GM21515 (cell line): ENCODE data around the gene LTBP2.

Experiments used
- ATAC-seq: cut with Tn5 transposase; IDR thresholded peaks from one replicate; pipeline ENCODE4 v1.9.1; 2021; ENCODE audit not compliant: unreplicated experiment

The LTBP2 gene

DNA sequence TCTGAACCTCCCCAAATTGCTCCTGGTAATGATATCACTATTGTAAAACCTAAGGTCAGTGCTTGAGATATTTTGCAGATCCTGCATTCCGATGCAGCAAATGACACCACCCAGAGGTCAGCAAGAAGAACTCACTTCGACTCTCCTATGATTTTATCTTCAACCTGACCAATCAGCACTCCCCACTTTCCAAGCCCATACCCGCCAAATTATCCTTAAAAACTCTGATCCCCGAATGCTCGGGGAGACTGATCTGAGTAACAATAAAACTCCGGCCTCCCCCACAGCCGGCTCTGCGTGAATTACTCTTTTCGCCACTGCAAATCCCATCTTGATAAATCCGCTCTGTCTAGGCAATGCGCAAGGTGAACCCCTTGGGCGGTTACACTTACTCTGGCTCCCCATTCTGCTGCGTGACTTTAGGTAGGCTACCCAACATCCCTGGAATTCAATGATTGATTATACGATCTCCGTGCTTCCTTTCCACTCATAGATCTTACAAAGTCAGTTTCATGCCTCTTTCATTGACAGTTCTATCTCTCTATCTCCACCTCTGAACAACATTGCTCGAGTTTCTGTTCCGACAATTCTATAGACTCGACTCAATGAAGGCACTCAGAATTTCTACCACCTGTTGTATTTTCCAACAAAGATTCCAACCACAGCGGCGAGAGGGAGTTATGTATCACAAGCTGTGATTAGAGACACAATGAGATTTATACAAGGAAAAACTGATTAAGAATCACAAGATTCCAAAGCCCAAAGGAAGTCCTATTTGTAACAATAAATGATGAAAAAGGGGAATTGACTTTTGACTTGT, 119.9 kb downstream of the LTBP2 start:
- no peak for ATAC-seq

DNA sequence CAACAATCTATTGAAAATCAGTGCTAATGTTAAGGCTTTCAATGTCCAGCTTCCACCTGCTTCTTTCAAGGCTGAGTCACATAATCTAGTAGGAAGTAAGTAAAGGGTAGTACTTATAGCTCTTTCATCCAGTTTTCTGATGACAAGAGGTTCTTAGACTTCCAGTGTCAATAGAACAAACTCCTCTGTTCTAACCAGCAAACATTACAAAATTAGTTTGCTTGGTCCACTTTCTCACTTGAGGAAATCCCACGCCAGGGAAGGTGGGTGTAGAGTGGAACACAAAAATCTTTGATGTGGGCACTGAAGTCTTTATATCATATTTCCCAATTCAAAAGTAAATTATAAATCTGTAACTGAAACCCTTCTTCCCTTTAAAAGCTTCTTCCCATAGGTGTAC, 121.6 kb downstream of the LTBP2 start:
- no peak for ATAC-seq

DNA sequence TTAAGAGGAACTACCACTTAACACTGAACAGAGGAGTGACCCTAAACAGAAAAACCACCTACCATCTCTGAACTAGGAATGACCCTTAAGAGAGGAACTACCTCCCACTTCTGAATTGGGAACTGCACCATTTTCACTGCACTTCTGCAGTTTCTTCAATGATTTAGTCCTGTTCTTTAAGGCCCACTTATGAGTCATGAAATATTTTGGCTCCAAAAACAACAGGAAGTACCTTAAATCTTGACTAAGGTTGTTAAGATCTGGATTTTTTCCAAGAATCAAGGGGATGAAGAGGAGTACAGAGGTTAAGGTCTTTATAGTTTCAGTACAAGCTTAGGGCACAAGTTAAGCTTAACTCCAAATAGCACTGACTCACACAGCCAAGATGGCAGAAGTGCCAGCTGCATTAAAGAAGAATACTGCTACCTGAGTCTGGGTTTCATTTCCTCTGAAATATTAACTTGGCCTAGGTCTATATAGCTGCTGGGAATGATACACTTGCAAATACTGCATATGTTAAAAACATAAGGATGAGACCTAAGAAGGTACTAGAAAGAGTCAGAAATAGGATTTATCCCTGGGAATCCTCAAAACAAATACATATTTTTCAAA, 123.1 kb downstream of the LTBP2 start:
- ATAC-seq = no peak

DNA sequence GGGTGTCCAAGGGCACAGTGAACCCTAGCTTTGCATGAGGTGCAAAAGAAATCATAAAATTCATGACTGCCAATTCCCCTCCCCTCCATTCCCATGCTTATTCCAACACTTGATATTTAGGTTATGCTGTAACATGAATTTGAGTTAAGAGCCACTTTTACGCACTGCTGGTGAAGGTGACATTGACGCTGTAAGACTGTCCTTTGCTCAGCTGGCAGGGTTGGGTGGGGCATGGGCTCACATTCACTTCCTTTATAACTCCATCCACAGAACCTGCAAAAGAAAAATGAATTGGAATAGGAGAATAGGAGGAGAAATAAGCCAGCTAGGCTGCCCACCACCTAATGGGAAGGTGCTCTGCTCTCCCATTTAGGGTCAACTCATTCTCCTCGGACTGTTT, 125.9 kb downstream of the LTBP2 start:
- ATAC-seq = no peak

DNA sequence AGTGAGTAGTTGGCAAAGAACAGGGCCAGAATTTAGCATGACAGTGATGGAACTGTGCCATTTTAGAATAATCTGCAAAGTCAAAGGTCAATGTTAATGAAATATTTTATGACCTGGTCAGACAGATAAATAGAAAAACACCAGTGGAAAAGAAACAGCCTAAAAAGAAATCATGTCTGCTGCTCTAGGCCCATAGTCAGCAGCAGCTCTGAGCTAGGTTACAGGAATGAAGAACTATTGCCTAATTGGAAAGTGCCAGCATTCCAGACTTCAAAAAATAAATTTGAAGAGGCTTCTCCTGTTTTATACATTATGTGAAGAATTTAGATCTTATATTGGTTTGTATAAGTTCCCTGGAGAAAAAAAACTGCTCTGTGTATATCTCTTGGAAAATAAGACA, 128.7 kb downstream of the LTBP2 start:
- no peak for ATAC-seq

DNA sequence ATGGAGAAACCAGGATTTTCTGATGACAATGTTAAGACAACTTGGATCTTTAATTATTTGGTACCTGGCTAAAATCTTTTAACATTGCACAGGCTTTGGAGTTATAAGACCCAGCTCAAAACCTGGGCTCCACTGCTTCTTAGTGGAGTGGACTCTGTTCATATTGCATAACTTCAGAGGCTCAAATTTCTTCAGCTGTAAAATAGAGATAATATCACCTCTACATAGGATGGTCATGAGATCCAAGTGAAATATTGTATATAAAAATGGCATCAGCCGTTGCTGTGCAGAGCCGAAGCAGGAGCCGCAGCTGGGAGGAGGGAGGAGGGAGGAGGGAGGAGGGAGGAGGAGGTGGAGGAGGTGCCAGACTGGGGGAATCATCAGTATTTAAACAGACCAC, 129.5 kb downstream of the LTBP2 start:
- no peak for ATAC-seq

DNA sequence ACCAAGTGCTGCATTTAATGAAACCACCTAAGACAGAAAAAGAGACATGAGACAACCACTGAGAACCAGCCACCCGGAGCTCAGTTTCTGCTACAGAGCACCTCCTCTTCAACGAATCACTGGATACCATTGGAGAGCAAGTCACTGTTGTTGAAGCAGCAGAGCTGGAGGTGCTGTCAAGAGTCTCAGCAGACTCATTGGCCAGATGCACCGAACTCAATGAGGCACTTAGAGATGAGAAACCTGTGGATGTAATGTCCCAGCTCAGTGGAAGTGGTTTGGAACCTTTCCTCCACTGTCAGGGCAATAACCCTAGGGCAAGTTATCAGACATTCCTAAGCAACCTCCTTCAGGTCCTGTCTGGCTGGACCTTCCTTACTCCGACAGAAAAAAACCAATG, 132.0 kb downstream of the LTBP2 start:
- no peak for ATAC-seq

DNA sequence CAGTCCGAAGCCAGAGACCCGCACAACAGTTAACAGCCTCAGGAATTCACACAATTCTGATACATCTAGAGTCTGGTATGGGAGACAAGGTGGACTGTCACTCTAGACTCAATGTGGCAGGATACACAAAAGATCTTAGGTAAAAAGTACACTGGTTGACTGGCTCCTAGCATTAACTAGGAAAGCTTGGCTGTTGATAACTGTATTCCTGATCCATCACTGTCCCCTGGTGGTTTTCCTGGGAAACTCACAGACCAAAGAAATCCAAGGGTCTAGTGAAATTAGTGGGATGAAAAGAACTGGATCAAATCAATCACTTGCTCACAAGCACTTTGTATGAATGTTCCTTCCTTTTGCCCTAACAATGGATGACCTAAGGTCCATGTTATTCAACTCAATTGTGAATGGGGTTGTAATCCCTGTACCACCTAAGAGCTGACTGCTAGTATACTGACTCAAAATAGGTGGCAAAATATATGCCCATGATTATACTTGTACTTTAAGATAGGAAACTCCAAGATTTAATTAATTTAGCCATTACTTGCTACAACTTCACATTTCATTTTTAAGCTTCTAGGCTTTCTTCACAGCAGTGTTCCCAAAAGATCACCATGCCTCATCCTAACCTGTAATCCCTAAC, 132.9 kb downstream of the LTBP2 start:
- no peak for ATAC-seq

DNA sequence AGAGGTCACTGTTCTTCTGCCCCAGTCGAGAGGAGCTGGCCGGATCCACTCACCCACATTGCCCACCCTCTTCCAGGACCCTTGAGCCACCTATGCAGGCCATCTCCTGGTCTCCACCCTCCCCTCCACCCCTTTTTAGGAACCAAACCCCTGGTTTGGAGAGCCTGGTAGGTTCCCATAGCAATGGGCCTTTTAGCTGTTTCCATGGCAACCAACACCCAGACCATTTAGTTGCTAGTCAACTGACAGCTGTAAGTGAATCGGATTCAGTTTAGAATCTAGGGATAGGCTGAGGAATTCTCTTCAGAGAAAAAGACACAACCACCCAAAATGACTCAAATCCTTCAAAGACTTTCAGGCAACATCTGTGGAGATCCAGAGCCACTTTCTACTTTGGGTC, 135.4 kb downstream of the LTBP2 start:
- no peak for ATAC-seq

DNA sequence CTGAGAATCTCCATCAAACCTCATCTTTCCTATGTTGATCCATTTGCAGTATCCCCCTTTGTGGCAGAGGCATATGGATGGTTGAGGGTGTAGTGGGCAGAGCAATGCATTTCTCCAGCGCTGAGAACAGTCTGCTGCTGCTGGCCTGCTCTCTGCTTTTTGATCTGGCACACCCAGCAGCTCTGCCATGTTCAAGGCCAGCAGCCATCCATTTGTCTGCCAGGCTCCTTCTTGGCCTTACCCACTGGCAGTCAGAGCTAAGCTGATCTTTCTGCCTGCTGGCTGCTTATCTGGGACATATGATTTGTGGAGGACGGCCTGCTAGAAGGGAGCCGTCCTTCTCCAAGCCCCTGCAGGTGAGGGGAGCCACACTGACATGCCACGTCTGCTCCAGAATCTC, 135.9 kb downstream of the LTBP2 start:
- ATAC-seq = no peak

DNA sequence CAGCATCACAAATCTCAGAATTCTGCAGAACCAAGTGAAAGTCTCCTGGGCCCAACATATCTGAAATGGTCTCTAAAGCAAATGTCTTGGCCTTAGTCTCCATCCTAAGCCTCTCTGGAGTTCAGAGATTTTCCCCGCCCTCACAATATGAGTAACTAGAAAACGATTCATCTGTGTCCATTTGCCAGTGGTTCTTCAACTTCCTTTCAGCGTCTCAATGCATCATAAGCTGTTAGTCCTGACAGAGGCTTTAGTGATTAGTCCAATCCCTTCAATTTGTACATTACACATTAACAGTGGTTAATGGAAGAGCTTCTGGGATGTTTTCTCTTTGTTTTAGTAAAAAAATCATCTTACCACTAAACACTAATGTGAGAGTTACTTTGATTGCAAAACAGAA, 136.4 kb downstream of the LTBP2 start:
- ATAC-seq = no peak

DNA sequence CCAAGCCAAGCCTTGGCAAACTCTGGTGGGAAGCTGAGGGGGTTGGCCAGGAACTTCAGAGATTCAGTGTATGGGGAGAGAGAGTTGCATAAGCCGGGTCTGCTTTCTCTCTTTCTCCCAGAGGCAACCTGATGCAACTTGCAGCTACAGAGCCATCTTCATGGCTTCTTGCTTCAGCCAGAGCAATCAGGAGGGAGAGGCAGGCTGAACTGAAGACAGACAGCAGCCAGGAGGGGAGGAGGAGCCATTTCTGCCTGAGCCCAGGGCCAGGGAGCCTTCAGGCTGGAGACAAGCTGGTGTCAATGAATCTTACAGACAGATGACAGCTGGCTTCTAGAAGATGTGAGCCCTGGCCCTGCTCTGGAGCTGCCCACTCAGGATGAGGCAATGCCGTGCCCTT, 137.7 kb downstream of the LTBP2 start:
- ATAC-seq = no peak

DNA sequence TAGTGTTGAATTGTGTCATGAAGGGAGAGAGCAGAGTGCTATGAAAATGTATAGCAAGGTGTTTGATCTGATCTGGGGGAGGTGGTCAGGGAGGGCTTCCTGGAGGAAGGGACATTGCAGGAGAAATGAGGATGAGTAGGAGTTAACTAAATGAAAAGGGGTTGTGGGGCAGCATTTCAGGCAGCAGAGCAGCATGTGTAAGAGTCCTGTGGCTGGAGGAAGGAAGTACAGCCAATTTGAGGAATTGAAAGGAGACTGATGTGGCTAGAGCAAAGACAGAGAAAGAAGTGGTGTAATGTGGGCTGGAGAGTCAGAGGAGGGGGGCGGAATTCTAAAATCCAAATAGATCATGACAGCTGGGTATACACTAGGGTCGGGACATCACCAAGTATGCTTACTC, 139.4 kb downstream of the LTBP2 start:
- ATAC-seq = no peak

DNA sequence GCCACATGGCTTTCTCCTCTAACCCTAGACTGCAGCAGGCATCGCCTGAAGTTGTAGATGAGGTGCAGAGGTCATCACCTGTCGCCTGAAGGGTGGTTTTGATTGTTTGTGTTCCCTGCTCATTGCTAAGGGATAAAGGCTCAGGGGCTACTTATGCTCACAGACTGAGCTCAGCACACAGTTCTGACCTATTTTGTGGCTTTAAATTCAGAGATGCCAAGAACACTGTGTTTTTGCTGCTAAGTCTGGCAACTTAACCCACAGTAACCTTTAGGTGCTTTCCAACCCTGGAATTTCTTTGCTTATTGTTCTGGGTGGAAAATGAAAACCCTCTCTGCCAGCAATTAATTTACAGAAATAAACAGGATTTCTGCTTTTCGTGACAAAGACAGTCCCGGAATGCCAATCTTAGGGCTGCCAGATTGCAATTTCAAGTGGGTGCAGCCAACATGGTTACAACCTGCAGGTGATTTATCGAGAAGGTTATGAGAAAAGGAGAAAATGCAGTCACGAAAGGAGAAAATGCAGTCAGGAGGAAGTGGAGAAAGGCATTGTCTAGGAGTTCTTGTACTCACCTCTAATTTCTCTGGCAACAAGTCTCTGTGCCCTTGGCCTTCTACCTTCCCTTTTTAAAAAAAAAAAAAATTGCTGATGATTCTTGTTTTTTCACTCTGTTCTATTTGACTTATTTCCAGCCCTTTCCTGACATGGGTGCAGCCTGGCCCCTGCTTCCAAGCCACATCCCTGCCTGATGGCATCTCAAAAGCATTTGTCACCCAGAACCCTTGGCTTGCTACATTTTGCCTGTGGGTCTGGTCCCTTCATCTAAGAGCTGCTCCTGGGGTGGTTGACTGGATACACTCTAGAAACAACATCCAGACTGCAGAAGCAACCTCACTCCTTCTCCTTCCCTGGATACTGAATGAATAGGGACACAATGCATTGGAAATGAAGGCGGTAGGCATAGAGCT, 142.2 kb downstream of the LTBP2 start:
- no peak for ATAC-seq

DNA sequence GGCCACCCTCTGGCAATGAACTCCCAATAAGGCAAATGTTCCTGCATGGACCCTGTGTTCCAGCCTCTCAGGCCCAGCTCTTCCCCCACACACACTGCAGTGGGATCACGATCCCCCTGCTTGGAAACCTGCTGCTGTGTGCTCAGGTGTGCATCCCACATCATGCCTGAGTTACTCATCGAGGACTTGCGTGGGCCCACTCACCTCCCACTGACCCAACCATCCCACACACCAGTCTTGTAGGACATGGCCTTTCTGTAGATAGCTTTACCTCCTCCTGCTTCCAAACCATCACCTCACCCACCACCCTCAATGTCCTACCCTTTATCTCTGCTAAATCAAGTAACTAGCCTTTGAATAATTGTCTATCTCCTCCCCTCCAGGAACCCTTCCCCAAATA, 143.5 kb downstream of the LTBP2 start:
- ATAC-seq = no peak

DNA sequence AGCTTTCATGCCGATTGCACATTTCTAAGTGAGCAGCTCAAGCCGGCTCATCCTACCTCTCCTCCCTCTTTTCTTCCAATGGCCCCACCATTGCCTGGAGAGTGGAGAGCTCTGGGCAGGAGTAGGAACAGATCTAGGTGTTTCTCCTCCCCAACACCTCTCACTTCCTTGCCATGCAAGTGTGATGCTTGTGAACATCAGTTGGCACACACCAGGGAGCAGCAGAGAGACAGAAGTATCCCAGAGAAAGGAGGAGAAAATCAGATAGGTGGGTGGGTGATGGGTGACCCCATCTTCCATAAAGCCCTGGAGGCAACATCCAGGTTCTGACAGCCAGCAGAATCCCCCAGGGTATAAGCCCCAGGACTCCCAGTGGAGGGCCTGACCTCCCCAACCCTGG, 146.7 kb downstream of the LTBP2 start:
- no peak for ATAC-seq

DNA sequence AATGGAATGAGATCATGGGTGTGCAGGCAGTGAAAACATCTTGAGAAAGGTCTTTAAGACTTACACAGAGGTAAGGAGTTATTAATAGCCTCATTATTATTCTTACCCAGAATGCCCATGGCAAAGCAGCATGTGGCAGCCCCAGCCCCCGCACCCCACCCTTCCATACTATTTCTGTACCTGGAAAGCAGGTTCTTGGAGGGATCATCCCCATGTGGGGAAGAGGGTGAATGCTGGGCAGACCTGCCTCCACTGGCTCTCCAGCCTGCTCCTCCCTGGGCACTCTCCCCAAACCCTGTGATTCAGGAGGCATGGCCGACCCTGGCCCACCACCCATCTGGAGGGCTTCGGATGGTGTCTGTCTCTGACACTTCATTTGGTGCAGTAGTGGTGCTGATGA, 147.3 kb downstream of the LTBP2 start:
- ATAC-seq = no peak

DNA sequence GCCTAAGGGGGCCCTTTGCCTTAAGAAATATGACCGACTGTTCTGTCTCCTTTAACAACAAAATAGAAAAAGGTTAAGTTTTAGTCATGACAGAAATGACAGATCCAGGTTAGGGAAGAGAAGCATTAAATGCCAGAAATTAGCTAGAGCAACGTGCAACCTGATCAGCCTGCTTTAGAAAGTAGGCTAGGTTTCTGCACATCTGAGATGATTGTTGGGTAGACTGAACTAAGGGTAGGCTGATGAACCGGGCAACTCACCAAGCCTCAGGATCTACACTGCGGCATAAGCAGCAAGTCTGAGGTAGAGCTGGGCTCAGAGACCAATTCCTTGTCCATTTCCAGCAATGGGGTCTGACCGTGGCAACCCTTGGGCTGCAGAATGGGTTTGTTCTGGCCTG, 148.3 kb downstream of the LTBP2 start:
- no peak for ATAC-seq

DNA sequence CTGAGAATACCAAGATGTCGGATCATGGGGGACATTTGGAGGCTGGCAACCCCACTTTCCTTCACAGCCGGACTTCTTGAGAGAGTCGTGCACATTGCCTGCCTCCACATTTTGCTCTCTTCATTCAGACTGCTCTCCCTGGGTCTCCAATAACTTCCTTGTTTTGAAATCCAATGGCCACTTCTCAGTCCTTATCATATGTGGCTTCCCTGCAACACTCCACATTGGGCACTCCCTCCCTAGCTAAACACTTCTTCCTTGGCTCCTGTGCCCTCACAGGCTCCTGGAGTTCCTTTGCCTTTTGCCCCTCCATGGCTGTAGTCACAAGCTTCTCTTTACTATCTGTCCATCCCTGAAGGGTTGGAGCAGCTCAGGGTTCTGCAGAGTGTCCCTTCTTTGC, 149.0 kb downstream of the LTBP2 start:
- no peak for ATAC-seq

DNA sequence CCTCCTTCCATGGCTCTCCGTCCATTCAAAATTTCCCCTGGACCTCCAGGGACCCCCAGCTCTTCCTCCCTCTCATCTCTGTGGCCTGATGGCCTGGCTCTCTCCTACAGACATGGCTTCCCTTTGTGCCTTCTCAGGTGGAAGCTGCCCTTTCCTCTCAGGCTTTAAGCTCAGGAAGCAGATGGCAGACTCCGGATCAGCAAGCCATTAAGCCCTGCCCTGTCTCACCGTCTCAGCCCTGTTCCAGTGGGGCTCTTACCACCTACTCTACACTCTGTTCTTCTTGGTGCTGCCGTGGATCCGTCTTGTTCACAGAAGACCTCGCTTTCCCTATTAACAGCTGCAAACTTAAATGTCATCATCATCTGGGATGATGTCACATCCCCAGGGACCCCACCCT, 152.1 kb downstream of the LTBP2 start:
- no peak for ATAC-seq

DNA sequence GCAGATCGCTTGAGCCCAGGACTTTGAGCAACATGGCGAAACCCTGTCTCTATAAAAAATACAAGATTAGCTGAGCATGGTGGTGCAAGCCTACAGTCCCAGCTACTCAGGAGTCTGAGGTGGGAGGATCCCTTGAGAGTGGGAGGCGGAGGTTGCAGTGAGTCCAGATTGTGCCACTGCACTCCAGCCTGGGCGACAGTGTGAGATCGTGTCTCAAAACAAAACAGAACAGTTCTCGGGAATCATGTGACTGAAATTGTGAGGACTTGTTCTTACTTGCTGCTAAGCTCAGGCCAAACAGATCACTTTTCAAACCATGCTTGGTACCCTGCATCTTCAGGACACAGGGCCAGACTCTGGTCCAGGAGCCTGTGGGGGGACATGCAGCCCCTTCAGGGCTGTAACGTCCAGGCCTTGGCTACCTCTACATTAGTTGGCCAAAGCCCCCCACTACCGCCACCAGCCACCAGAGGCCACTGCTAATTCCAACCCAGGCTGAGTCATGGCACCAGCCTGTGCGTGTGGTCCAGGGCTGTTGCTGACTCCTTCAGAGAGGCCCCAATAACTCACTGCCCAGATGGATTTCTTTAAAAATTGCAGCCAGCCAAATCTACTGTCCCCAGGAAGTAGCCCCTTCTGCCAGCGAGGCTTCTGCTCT, 152.6 kb downstream of the LTBP2 start:
- no peak for ATAC-seq
